ENCODE measurements around the gene UGT2B10.
"Not testable (repeated sequence)": the region's sequence is repeated elsewhere in the genome, so short reads cannot be mapped to it uniquely, and the experiment has no call there.

UGT2B10 gene

GRCh38 chr4:68815617-68816409, at the start of gene UGT2B10:
UGT2B10 (plus strand) TSS chr4:68815994; CDS start chr4:68816020, 26 bp downstream.
- not testable (repeated sequence) for DNase-seq

- DNase-seq: not testable (repeated sequence)
Observed at GRCh38 chr4:68771836-68772235, 44.0 kb upstream of the UGT2B10 start.

- no peak for DNase-seq
Observed at GRCh38 chr4:68773699-68774098, 42.1 kb upstream of the UGT2B10 start.

GRCh38 chr4:68780232-68780631, 35.6 kb upstream of the UGT2B10 start:
- no peak for DNase-seq

- no peak for DNase-seq
Observed at GRCh38 chr4:68797048-68797447, 18.7 kb upstream of the UGT2B10 start.

- DNase-seq: no peak
Observed at GRCh38 chr4:68797618-68798017, 18.2 kb upstream of the UGT2B10 start.

- no peak for DNase-seq
Observed at GRCh38 chr4:68803013-68803412, 12.8 kb upstream of the UGT2B10 start.

- DNase-seq: no peak
Observed at GRCh38 chr4:68808060-68808459, 7.7 kb upstream of the UGT2B10 start.

- DNase-seq: no peak
Observed at GRCh38 chr4:68810919-68811318, 4.9 kb upstream of the UGT2B10 start.

- not testable (repeated sequence) for DNase-seq
Observed at GRCh38 chr4:68816410-68817265, 844 bp downstream of the UGT2B10 start.

GRCh38 chr4:68817386-68817785, 1.6 kb downstream of the UGT2B10 start:
- no peak for DNase-seq

GRCh38 chr4:68818030-68818462, 2.3 kb downstream of the UGT2B10 start:
- not testable (repeated sequence) for DNase-seq

- no peak for DNase-seq
Observed at GRCh38 chr4:68831642-68832041, 15.8 kb downstream of the UGT2B10 start.

GRCh38 chr4:68850293-68850692, 34.5 kb downstream of the UGT2B10 start:
- no peak for DNase-seq

- no peak for DNase-seq
Observed at GRCh38 chr4:68855771-68856170, 40.0 kb downstream of the UGT2B10 start.

- DNase-seq: no peak
Observed at GRCh38 chr4:68858039-68858438, 42.2 kb downstream of the UGT2B10 start.

- DNase-seq: no peak
Observed at GRCh38 chr4:68859655-68860054, 43.9 kb downstream of the UGT2B10 start.

- DNase-seq: no peak
Observed at GRCh38 chr4:68861057-68861456, 45.3 kb downstream of the UGT2B10 start.

- no peak for DNase-seq
Observed at GRCh38 chr4:68864438-68865187, 48.8 kb downstream of the UGT2B10 start.

GRCh38 chr4:68865188-68865638, 49.4 kb downstream of the UGT2B10 start:
- no peak for DNase-seq

GRCh38 chr4:68865760-68866159, 50.0 kb downstream of the UGT2B10 start:
- no peak for DNase-seq

GRCh38 chr4:68869274-68869773, 53.5 kb downstream of the UGT2B10 start:
- DNase-seq: no peak
